ENCODE measurements around the gene AGBL5. TPM values are rescaled to one million over a fixed set of nuclear protein-coding genes. Genes with fewer than 3 reads are reported as not detected.

The AGBL5 gene
- 25.1 and 25.8 TPM in 2 replicates for total RNA-seq

GRCh38 chr2:27050996-27051901 is at the start of gene AGBL5:
AGBL5 (plus strand) TSS chr2:27051668; CDS start chr2:27052959, 1,291 bp downstream.

GRCh38 chr2:27032495-27033252 is 18.8 kb upstream of the AGBL5 start, which contains the start of gene TMEM214:
TMEM214 (plus strand) TSS chr2:27032965; CDS start chr2:27033016, 51 bp downstream.

GRCh38 chr2:27071277-27071989 is 20.0 kb downstream of the AGBL5 start, which contains the start of gene OST4:
OST4 (minus strand) TSS chr2:27071654.

GRCh38 chr2:27078267-27079194 is 27.1 kb downstream of the AGBL5 start, which contains the start of gene EMILIN1:
EMILIN1 (plus strand) TSS chr2:27078615; CDS start chr2:27079066, 451 bp downstream.

GRCh38 chr2:27086724-27087593 is 35.5 kb downstream of the AGBL5 start, which contains the start of gene KHK:
KHK (plus strand) TSS chr2:27086772; CDS start chr2:27087260, 488 bp downstream.

GRCh38 chr2:27118525-27119329 is 67.3 kb downstream of the AGBL5 start, which contains the start of gene CGREF1:
CGREF1 (minus strand) TSS chr2:27119128; CDS start chr2:27104366, 14,762 bp downstream.

Other genes with a start within 250 kb of the AGBL5 start
- not detected in 2 replicates for gene DPYSL5, start 203.5 kb upstream of the AGBL5 start, total RNA-seq
- 6.5 and 7.7 TPM in 2 replicates for gene MAPRE3, start 81.0 kb upstream of the AGBL5 start, total RNA-seq
- 49.3 and 60.7 TPM in 2 replicates for gene TMEM214, start 18.7 kb upstream of the AGBL5 start, total RNA-seq
- 334 and 797 TPM in 2 replicates for gene OST4, start 20.0 kb downstream of the AGBL5 start, total RNA-seq
- 394 and 462 TPM in 2 replicates for gene EMILIN1, start 26.9 kb downstream of the AGBL5 start, total RNA-seq
- gene KHK, start 35.1 kb downstream of the AGBL5 start, total RNA-seq = 0.59 and 1.2 TPM in 2 replicates
- 10.4 and 13.2 TPM in 2 replicates for gene CGREF1, start 67.5 kb downstream of the AGBL5 start, total RNA-seq
- not detected in 2 replicates for gene ABHD1, start 72.1 kb downstream of the AGBL5 start, total RNA-seq
- gene PREB, start 83.0 kb downstream of the AGBL5 start, total RNA-seq = 41.3 and 46.9 TPM in 2 replicates
- gene PRR30, start 87.7 kb downstream of the AGBL5 start, total RNA-seq = not detected in 2 replicates
- not detected in 2 replicates for gene TCF23, start 97.3 kb downstream of the AGBL5 start, total RNA-seq
- gene ATRAID, start 160.4 kb downstream of the AGBL5 start, total RNA-seq = 128 and 271 TPM in 2 replicates
- gene SLC5A6, start 160.6 kb downstream of the AGBL5 start, total RNA-seq = 20.8 and 37.6 TPM in 2 replicates
- 32.1 and 72.8 TPM in 2 replicates for gene CAD, start 165.7 kb downstream of the AGBL5 start, total RNA-seq
- gene SLC30A3, start 211.4 kb downstream of the AGBL5 start, total RNA-seq = 0.09 TPM in 1 of 2 replicates, not detected in the other
- not detected in 2 replicates for gene DNAJC5G, start 223.8 kb downstream of the AGBL5 start, total RNA-seq
- gene TRIM54, start 230.8 kb downstream of the AGBL5 start, total RNA-seq = not detected in 2 replicates